Astrocyte of the spinal cord (primary cell): ENCODE data around the gene TRPC6.

Experiments used
- DNase-seq: peaks from one replicate; pipeline ENCODE4 v3.0.0; 2011; ENCODE audit warnings: low read depth, low spot score
- H3K4me3 ChIP-seq: 2 replicates; pipeline ENCODE4 v1.5.1; 2011; ENCODE audit warnings: low read depth, mild to moderate bottlenecking, low read length, moderate library complexity
- CTCF ChIP-seq: IDR thresholded peaks from 2 replicates; pipeline ENCODE4 v1.5.1; 2012; ENCODE audit warnings: low read depth, mild to moderate bottlenecking, low read length, inconsistent platforms
- in situ Hi-C: cut with HindIII; loops from 2 replicates; pipeline ENCODE4 v1.10.0; 2017; ENCODE audit warnings: low sequenced_read_pairs

TRPC6 gene

GRCh38 chr11:101509922-101510321 is 73.9 kb downstream of the TRPC6 start:
- no peak for DNase-seq
- TF ChIP-seq CTCF, result no peak
- no peak overlapping the region for H3K4me3 ChIP-seq
- in situ Hi-C loops, result no loop called here

- in situ Hi-C loops, result no loop called here
- no peak for TF ChIP-seq CTCF
- DNase-seq, result no peak
- no peak overlapping the region for H3K4me3 ChIP-seq
These were observed 75.4 kb downstream of the TRPC6 start for GRCh38 chr11:101508370-101508769.

GRCh38 chr11:101498891-101499290 is 84.9 kb downstream of the TRPC6 start:
- TF ChIP-seq CTCF, result no peak
- DNase-seq, result no peak
- no peak overlapping the region for H3K4me3 ChIP-seq
- in situ Hi-C loops, result no loop called here

- H3K4me3 ChIP-seq, result no peak overlapping the region
- no peak for TF ChIP-seq CTCF
- DNase-seq, result peak; percentile 8
- in situ Hi-C loops, result no loop called here
These were observed 86.5 kb downstream of the TRPC6 start for GRCh38 chr11:101497291-101497690.

- peak; percentile 12 for DNase-seq
- no peak overlapping the region for H3K4me3 ChIP-seq
- in situ Hi-C loops, result no loop called here
- no peak for TF ChIP-seq CTCF
These were observed 96.0 kb downstream of the TRPC6 start for GRCh38 chr11:101487775-101488174.

GRCh38 chr11:101482556-101483124 is 101.2 kb downstream of the TRPC6 start:
- in situ Hi-C loops, result no loop called here
- H3K4me3 ChIP-seq, result no peak overlapping the region
- DNase-seq, result no peak
- no peak for TF ChIP-seq CTCF
